Endothelial cell of umbilical vein (primary cell): ENCODE results near the gene CBY3. TPM values are rescaled to one million over a fixed set of nuclear protein-coding genes. Genes with fewer than 3 reads are reported as not detected.
"Not testable (repeated sequence)": the region's sequence is repeated elsewhere in the genome, so short reads cannot be mapped to it uniquely, and the experiment has no call there.

ENCODE experiments used
- BruUV-seq: library from RNA; stranded (reverse); fragments of 400-500 nt; replicated peaks from 2 replicates; lab custom pipeline; 2021; lab: Mats Ljungman, UMichigan
- CTCF ChIA-PET: fragments of 300-600, 350-600 bp; sonication (Branson Sonifier 250); formaldehyde crosslinking; loops from one replicate; lab custom pipeline; 2021; ENCODE audit warnings: antibody characterized with exemption, inconsistent platforms; lab: Charles Lee
- POLR2A ChIA-PET: fragments of 300-600, 350-600 bp; sonication (Branson Sonifier 250); formaldehyde crosslinking; loops from one replicate; lab custom pipeline; 2021; ENCODE audit warnings: antibody characterized with exemption, inconsistent platforms; lab: Charles Lee
- DNase-seq: peaks from one replicate; pipeline ENCODE4 v3.0.0-alpha.2; 2011; ENCODE audit warnings: low read depth, low spot score
- FAIRE-seq: peaks from 2 replicates; lab custom pipeline; 2011; peaks lifted over from hg19 to GRCh38; lab: Jason Lieb, UNC
- H2AFZ ChIP-seq: 2 replicates; pipeline ENCODE4 v1.6.0; 2012; ENCODE audit warnings: low read depth, low read length, control low read depth, inconsistent platforms
- H3K27ac ChIP-seq: 2 replicates; pipeline ENCODE4 v1.5.1; 2011; ENCODE audit warnings: low read depth, mild to moderate bottlenecking, control low read depth, low read length, moderate library complexity; ENCODE audit not compliant: insufficient read depth
- H3K27me3 ChIP-seq, 2 experiments: 2 replicates each; pipeline versions ENCODE4 v1.6.0 to v1.6.1; 2011; ENCODE audit warnings: low read length in 2 of 2, mixed read lengths in 1 of 2; ENCODE audit not compliant: control insufficient read depth in 2 of 2, insufficient read depth in 2 of 2
- H3K36me3 ChIP-seq, 2 experiments: 2 replicates in 1 of 2; 3 replicates in 1 of 2; pipeline ENCODE4 v1.5.1; 2011; ENCODE audit warnings: low read length in 2 of 2, mild to moderate bottlenecking in 1 of 2, moderate library complexity in 1 of 2; ENCODE audit not compliant: control insufficient read depth in 2 of 2, insufficient read depth in 2 of 2; ENCODE audit errors: extremely low read depth in 1 of 2
- H3K4me1 ChIP-seq: 3 replicates; pipeline ENCODE4 v1.5.1; 2011; ENCODE audit warnings: mild to moderate bottlenecking, low read length; ENCODE audit not compliant: control insufficient read depth, insufficient read depth; ENCODE audit errors: extremely low read depth
- H3K4me2 ChIP-seq: 2 replicates; pipeline ENCODE4 v1.6.1; 2011; ENCODE audit warnings: low read length, control low read depth, mixed read lengths; ENCODE audit not compliant: insufficient read depth
- H3K4me3 ChIP-seq, 3 experiments: fragments of 200-600 bp in 1 of 3; sonication (generic), shearing (Covaris generic) in 1 of 3; replicated peaks in 1 of 3; 2 replicates each; pipeline ENCODE4 v1.5.1; 2011 to 2016; ENCODE audit warnings: control low read depth in 3 of 3, low read length in 3 of 3, mild to moderate bottlenecking in 2 of 3, inconsistent platforms in 1 of 3, low read depth in 1 of 3, moderate library complexity in 1 of 3; ENCODE audit not compliant: insufficient read depth in 1 of 3
- H3K79me2 ChIP-seq: 2 replicates; pipeline ENCODE4 v1.6.0; 2012; ENCODE audit warnings: low read length, inconsistent platforms; ENCODE audit not compliant: control insufficient read depth, insufficient read depth
- H3K9ac ChIP-seq: replicated peaks from 2 replicates; pipeline ENCODE3; 2011; ENCODE audit warnings: low read length, control low read depth; ENCODE audit not compliant: insufficient read depth; ENCODE audit errors: extremely low read depth
- H3K9me1 ChIP-seq: replicated peaks from 3 replicates; pipeline ENCODE4 v1.6.0; 2011; ENCODE audit warnings: mild to moderate bottlenecking, low read length; ENCODE audit not compliant: control insufficient read depth, insufficient read depth; ENCODE audit errors: extremely low read depth
- H3K9me3 ChIP-seq: replicated peaks from 2 replicates; pipeline ENCODE4 v1.5.1; 2012; ENCODE audit warnings: low read length, inconsistent platforms; ENCODE audit not compliant: control insufficient read depth, insufficient read depth
- H4K20me1 ChIP-seq: replicated peaks from 2 replicates; pipeline ENCODE3; 2011; ENCODE audit warnings: mild to moderate bottlenecking, low read length; ENCODE audit not compliant: control insufficient read depth, insufficient read depth; ENCODE audit errors: extremely low read depth
- dilution Hi-C: fragments of 300-500 bp; cut with MboI; formaldehyde crosslinking; loops from one replicate; pipeline ENCODE4 v1.15.0; 2019; ENCODE audit warnings: low sequenced_read_pairs; ENCODE audit not compliant: extremely low pct_ligation_motif_present
- intact Hi-C: fragments of 100-400 bp; cut with micrococcal nuclease; formaldehyde crosslinking; loops from one replicate; pipeline ENCODE4 v1.10.0; 2022
- polyA plus RNA-seq, 4 experiments: library from polyadenylated mRNA; depleted of rRNA in 3 of 4; stranded (reverse) in 3 of 4; unstranded in 1 of 4; fragments of >200 nt; gene quantifications; 2 replicates each; pipeline versions ENCODE4 v1.2.1 to v1.2.3, GENCODE V29; 2011 to 2012; ENCODE audit warnings: missing spikeins in 1 of 4
- total RNA-seq: library from RNA; stranded (reverse); gene quantifications from 2 replicates; pipeline ENCODE4 v1.2.3, GENCODE V29; 2021

CBY3 gene
- total and polyA plus RNA-seq, 2 donors (not counting 3 experiments of a cell fraction or from before 2014, with no cell fraction given), result not detected

DNA sequence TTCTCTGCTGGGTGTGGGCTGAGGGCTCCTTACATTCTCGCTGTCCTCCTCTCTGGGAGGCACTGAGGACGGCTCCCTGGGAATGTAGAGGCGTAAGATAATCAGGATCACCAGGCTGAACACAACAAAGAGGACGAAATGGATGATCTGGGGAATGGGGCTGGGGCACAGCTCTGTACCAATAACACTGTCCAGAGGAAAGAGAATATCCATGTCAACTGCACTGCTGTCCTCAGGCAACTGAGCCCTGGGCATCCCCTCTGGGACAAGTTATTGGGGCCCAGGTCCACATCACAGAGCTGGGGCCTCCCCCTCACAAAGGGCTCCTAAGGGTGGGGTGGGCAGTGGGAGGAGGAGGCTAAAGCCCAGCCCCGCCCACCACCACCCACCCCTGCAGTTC lies 36.1 kb downstream of the CBY3 start:
- H3K4me3 ChIP-seq, dilution Hi-C loops, H3K9me3 ChIP-seq, H3K4me1 ChIP-seq, DNase-seq, CTCF ChIA-PET, H2AFZ ChIP-seq, H3K36me3 ChIP-seq, intact Hi-C loops, H3K4me2 ChIP-seq, H4K20me1 ChIP-seq, H3K79me2 ChIP-seq, BruUV-seq, H3K27me3 ChIP-seq, H3K9me1 ChIP-seq, FAIRE-seq, H3K27ac ChIP-seq, H3K9ac ChIP-seq, POLR2A ChIA-PET: not testable (repeated sequence)

DNA sequence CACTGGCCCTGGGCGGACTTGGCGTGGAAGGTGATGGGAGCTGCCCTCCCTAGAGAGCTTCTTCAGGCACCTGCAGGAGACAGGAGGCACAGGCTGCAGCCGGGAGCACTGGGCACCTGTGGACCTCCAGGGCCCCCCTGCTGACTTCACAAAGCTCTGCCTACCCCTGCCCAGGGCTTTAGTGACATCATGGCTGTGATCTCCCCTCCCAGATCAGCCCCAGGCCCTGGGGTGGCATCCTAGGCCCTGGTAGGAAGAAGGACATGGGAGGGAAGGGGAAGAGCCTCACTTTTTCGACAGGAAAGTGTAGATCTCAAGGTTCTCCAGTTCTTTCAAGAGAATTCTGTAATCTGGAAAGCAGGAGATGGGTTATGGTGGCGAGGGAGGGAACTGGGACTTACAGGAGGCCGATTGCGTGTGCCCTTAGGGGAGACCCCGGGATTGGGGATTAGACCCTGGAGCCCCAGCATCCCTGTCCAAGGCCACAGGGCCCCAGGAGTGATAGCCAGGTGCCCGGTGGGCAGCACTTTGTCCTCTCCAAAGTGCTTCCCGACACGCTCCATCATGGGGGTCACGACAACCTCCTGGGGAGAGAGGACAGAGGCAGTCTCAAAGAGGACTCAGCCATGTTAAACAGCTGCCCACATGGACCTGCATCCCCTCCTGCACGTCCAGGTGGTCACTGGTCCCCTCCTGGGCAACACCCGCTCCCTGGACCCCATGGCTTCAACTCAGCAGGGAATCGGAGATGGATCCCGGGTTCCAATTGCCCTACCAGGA lies 37.5 kb downstream of the CBY3 start:
- H3K9me3 ChIP-seq, DNase-seq, H3K79me2 ChIP-seq, H3K36me3 ChIP-seq, H3K9ac ChIP-seq, H3K27ac ChIP-seq, intact Hi-C loops, H3K4me3 ChIP-seq, H3K27me3 ChIP-seq, H4K20me1 ChIP-seq, H3K4me2 ChIP-seq, BruUV-seq, H3K9me1 ChIP-seq, FAIRE-seq, H3K4me1 ChIP-seq, dilution Hi-C loops, CTCF ChIA-PET, H2AFZ ChIP-seq, POLR2A ChIA-PET: not testable (repeated sequence)

DNA sequence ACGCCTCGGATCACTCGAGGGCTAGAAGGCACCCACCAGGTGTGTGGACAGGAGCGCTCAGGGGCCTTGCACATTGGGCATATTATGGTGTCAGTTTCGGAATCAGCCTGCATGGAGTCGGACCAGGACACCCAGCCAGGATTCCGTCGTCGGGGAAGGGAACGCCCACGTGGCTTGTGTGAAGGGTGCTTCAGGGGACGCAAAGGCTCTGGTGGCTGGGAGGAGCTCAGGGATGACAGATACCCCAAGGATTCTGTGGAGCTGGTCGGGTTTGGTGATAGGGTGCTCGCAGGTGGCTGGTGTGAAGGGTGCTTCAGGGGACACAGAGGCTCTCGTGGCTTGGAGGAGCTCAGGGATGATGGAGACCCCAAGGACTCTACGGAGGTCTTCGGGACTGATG lies 38.2 kb downstream of the CBY3 start:
- DNase-seq, BruUV-seq, H3K4me1 ChIP-seq, H3K36me3 ChIP-seq, H3K27ac ChIP-seq, H2AFZ ChIP-seq, H3K27me3 ChIP-seq, FAIRE-seq, POLR2A ChIA-PET, H3K4me3 ChIP-seq, H4K20me1 ChIP-seq, H3K9ac ChIP-seq, H3K9me1 ChIP-seq, intact Hi-C loops, dilution Hi-C loops, H3K9me3 ChIP-seq, H3K79me2 ChIP-seq, H3K4me2 ChIP-seq, CTCF ChIA-PET: not testable (repeated sequence)

GRCh38 chr5:179641745-179642144 lies 39.1 kb downstream of the CBY3 start:
- POLR2A ChIA-PET, H3K4me3 ChIP-seq, H3K9ac ChIP-seq, H3K9me1 ChIP-seq, BruUV-seq, DNase-seq, CTCF ChIA-PET, FAIRE-seq, H3K4me2 ChIP-seq, dilution Hi-C loops, intact Hi-C loops, H3K79me2 ChIP-seq, H3K36me3 ChIP-seq, H3K27me3 ChIP-seq, H3K27ac ChIP-seq, H3K9me3 ChIP-seq, H3K4me1 ChIP-seq, H4K20me1 ChIP-seq, H2AFZ ChIP-seq: not testable (repeated sequence)
